HG03575 (cell line): ENCODE measurements around the gene MYO3B.

Source experiments
- ATAC-seq: cut with Tn5 transposase; IDR thresholded peaks from one replicate; pipeline ENCODE4 v1.9.1; 2021; ENCODE audit not compliant: unreplicated experiment, insufficient number of reproducible peaks, low FRiP score; ENCODE audit errors: extremely low read depth

The MYO3B gene

DNA sequence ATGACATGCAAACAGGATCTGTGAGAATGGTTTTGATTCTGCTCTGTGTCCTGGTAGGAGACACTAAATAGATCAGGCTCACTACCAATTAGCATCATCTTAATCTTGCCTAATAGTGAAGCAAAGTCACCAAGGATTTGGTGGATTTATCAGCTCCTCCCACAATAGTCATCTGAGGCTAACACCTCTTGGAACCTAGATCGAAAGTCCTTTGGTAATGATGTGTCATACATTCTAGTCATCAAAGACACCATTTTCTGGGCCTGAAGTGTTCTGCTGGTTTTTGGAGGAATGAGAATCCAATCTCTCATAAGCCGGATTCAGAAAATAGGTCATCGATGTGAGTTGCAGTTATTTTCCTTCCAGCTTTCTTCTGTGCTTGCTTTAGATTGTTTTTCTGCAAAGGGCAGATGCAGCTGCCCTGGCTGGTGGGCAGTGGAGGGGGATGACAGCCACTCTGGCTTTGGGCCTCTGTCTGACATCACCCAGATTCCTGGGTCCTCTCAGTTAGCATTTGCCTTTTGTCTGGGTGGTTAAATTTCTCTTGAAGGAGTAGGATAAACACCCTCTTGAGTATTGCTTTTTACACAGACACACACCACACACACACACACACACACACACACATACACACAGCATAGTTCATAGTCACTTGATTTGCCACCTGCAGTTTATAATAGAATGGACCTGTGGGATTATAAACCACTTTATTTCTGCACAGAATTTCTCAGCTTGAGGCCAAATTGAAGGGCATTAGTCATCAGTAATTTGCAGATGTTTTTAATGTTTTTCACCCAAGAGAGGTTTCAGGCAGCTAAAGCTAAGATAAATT lies at the start of gene MYO3B:
MYO3B (plus strand) TSS at position 198 of the 832 bp plus-strand sequence; CDS start at position 339, 141 bp downstream.
- no peak for ATAC-seq

DNA sequence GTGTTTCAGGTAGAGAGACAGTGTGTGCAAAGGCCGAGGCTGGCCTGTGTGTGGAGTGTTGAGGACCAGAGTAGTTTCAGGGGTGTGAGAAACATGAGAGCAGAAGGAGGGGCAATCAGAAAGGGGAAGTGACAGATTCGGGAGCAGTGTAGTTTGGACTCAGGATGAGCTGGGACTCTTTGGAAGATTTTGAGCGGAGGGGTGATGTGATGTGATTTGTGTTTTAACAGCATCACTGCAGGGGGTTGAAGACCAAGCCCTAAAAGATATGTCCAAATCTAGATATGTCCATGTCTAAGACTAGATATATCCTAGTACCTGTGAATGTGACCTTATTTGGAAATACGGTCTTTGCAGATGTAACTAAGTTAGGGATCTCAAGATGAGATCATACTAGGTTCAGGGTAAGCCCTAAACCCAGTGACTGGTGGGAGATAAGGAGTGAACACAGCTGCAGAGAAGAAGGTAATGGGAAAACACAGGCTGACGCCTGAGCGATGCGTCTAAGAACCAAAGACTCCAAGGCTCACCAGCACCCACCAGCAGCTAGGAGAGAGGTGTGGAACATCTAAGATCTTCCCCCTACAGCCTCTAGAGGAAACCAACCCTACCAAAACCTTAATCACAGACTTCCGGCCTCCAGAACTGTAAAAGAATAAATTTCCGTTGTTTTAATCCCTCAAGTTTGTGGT lies 38.5 kb upstream of the MYO3B start:
- no peak for ATAC-seq

GRCh38 chr2:170140561-170140960 lies 37.4 kb upstream of the MYO3B start:
- no peak for ATAC-seq

GRCh38 chr2:170141865-170142264 lies 36.1 kb upstream of the MYO3B start:
- ATAC-seq = no peak

DNA sequence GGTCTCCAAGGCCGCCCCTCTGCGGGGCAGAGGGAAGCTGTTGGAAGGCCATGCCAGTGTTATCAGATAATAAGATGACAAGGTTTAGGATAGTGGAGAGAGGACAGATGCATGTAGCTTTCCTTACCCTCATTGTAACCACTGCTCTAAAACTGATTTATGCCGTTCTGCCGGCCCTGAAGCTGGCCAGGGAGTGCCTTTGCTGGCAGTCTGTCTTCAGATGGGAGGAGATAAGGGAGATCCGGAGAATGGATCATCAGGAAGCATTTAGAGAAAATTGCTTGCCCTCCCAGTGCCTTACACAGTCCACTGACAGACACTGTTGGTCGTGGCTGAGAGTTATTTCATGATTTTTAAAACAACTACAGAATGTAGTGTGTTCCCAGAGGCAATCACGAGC lies 35.4 kb upstream of the MYO3B start:
- ATAC-seq = no peak

- no peak for ATAC-seq
Measured at GRCh38 chr2:170143045-170143717, 34.8 kb upstream of the MYO3B start.

DNA sequence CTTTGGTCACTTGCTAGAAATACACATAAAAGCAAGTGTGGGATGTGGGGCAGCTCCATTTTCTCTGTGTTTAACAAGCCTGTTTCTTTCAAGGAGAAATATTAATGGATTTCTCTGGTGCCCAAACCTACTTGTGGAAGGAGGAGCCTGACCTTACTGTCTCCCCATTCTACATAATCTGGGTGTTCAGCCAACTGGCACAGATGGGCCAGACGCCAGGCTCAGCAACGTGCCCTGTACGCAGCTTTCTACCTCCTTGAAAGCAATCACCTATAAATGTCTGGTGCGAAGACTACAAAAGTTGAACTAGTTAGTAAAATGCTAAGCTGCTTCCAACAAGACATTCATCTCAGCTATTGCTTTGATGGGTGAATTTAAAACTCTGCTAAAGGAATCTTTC lies 33.2 kb upstream of the MYO3B start:
- no peak for ATAC-seq

- ATAC-seq = no peak
Measured at GRCh38 chr2:170145191-170145590, 32.8 kb upstream of the MYO3B start.

DNA sequence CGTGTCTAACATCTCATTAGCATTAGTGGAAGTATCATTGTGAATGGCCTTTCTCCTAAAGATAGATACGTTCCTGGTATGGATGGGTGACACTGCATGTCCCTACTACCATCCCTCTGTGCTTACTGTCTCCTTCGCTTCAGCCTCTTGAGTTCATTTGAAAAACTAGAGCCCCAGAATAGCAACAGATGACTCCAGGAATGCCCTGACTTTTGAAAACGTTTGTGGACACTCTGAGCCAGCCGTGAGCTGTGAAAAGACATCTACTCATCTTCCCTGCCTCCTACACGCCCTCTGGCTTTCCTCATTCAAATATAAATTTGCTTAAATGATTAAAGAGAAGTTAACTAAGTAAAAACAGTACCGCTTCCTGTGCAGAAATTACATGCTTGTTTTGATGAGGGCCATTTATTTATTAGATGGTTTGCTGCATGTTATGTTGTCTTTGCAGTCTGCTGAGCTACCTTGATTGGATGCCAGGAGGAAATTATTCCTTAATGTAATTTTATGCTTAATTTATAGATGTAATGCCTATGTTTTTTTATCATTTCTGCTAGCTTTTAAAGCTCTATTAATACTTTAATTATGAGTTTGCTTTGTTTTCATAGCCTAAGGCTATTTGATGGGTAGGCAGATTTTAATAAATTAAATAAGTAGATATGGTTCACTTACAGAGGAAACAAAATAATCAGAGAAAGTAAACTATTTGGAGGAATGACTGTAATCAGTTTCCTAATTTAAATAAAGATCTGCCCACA lies 32.1 kb upstream of the MYO3B start:
- no peak for ATAC-seq

GRCh38 chr2:170146784-170147183 lies 31.2 kb upstream of the MYO3B start:
- no peak for ATAC-seq

GRCh38 chr2:170147576-170147975 lies 30.4 kb upstream of the MYO3B start:
- ATAC-seq = no peak

DNA sequence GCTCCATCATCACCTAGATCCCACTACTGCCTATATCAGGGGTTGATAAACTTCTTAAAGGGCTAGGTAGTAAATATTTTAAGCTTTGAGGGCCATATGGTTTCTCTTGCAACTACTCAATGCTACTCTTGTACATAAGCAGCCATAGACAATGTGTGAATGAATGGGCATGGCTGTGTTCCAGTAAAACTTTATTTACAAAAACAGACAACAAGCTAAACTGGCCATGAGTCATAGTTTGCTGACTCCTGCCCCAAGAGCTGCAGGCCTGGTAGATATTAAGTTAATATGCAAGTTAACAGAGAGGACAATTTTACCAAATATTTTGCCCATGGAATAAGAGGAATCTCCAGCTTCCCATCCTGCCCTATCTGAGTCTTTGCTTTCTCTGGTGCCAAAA lies 29.8 kb upstream of the MYO3B start:
- ATAC-seq = no peak

DNA sequence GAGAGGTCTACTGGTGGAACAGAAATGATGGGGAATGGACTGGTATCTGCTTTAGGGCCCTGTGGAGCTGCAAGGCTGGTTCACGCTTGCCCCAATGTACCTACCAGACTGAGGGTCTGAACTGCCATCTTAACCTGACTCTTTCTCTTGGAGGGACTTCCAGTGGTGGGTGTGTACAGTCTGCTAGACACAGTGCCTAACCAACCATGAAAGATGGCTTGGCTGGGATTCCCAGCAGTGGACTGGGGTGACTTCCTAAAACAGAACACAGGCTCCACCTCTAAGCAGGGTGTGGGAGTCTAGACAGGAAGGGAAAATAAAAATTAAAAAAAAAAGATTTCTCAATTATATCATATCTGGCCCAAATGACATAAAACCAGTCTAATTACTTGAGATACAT lies 25.5 kb upstream of the MYO3B start:
- no peak for ATAC-seq

- no peak for ATAC-seq
Measured at GRCh38 chr2:170155022-170155722, 22.8 kb upstream of the MYO3B start.

- ATAC-seq = no peak
Measured at GRCh38 chr2:170155723-170156253, 22.2 kb upstream of the MYO3B start.

- no peak for ATAC-seq
Measured at GRCh38 chr2:170156592-170156991, 21.4 kb upstream of the MYO3B start.

- no peak for ATAC-seq
Measured at GRCh38 chr2:170157025-170157684, 20.8 kb upstream of the MYO3B start.

- no peak for ATAC-seq
Measured at GRCh38 chr2:170159060-170159459, 18.9 kb upstream of the MYO3B start.
